ENCODE data around the gene MCRS1.
"Not testable (repeated sequence)": the region's sequence is repeated elsewhere in the genome, so short reads cannot be mapped to it uniquely, and the experiment has no call there.

Gene MCRS1

GRCh38 chr12:49541140-49541861 lies 26.6 kb downstream of the MCRS1 start:
- in situ Hi-C loops (cut with HindIII; ENCODE audit: low pct_unique_long_range_greater_than_20kb, low sequenced_read_pairs), result no loop called here
- DNase-seq (ENCODE audit: low read depth in 1 of 2, low spot score in 1 of 2), result no peak
- TF ChIP-seq JUND (IDR thresholded peaks at IDR 0.05; ENCODE audit: low read depth), result no peak

- in situ Hi-C loops (cut with HindIII; ENCODE audit: low pct_unique_long_range_greater_than_20kb, low sequenced_read_pairs), result no loop called here
- no peak for TF ChIP-seq JUND (IDR thresholded peaks at IDR 0.05; ENCODE audit: low read depth)
- no peak for DNase-seq (ENCODE audit: low read depth in 1 of 2, low spot score in 1 of 2)
Observed at GRCh38 chr12:49540229-49541139, 27.5 kb downstream of the MCRS1 start.

- no peak for DNase-seq (ENCODE audit: low read depth in 1 of 2, low spot score in 1 of 2)
- in situ Hi-C loops (cut with HindIII; ENCODE audit: low pct_unique_long_range_greater_than_20kb, low sequenced_read_pairs), result no loop called here
- TF ChIP-seq JUND (IDR thresholded peaks at IDR 0.05; ENCODE audit: low read depth), result no peak
Observed at GRCh38 chr12:49539406-49540228, 28.3 kb downstream of the MCRS1 start.

GRCh38 chr12:49538510-49539403 lies 29.2 kb downstream of the MCRS1 start, which contains the start of gene KCNH3:
Gene KCNH3 (plus strand): TSS chr12:49539030. CDS start chr12:49539417, 387 bp downstream.
- in situ Hi-C loops (cut with HindIII; ENCODE audit: low pct_unique_long_range_greater_than_20kb, low sequenced_read_pairs), result no loop called here
- DNase-seq (ENCODE audit: low read depth in 1 of 2, low spot score in 1 of 2), result peak; percentile 86 to 98
- no peak for TF ChIP-seq JUND (IDR thresholded peaks at IDR 0.05; ENCODE audit: low read depth)

GRCh38 chr12:49537752-49538509 lies 30.0 kb downstream of the MCRS1 start:
- in situ Hi-C loops (cut with HindIII; ENCODE audit: low pct_unique_long_range_greater_than_20kb, low sequenced_read_pairs), result no loop called here
- peak in 1 of 2 experiments; percentile 44 for DNase-seq (ENCODE audit: low read depth in 1 of 2, low spot score in 1 of 2)
- TF ChIP-seq JUND (IDR thresholded peaks at IDR 0.05; ENCODE audit: low read depth), result no peak

- DNase-seq (ENCODE audit: low read depth in 1 of 2, low spot score in 1 of 2), result no peak
- no peak for TF ChIP-seq JUND (IDR thresholded peaks at IDR 0.05; ENCODE audit: low read depth)
- in situ Hi-C loops (cut with HindIII; ENCODE audit: low pct_unique_long_range_greater_than_20kb, low sequenced_read_pairs), result no loop called here
Observed at GRCh38 chr12:49537231-49537751, 30.7 kb downstream of the MCRS1 start.

GRCh38 chr12:49536526-49537071 lies 31.3 kb downstream of the MCRS1 start:
- in situ Hi-C loops (cut with HindIII; ENCODE audit: low pct_unique_long_range_greater_than_20kb, low sequenced_read_pairs), result no loop called here
- no peak for TF ChIP-seq JUND (IDR thresholded peaks at IDR 0.05; ENCODE audit: low read depth)
- DNase-seq (ENCODE audit: low read depth in 1 of 2, low spot score in 1 of 2), result no peak

- DNase-seq (ENCODE audit: low read depth in 1 of 2, low spot score in 1 of 2), result no peak
- in situ Hi-C loops (cut with HindIII; ENCODE audit: low pct_unique_long_range_greater_than_20kb, low sequenced_read_pairs), result no loop called here
Observed at GRCh38 chr12:49535921-49536525, 31.9 kb downstream of the MCRS1 start.

GRCh38 chr12:49534731-49535278 lies 33.1 kb downstream of the MCRS1 start:
- DNase-seq (ENCODE audit: low read depth in 1 of 2, low spot score in 1 of 2), result no peak
- in situ Hi-C loops (cut with HindIII; ENCODE audit: low pct_unique_long_range_greater_than_20kb, low sequenced_read_pairs), result no loop called here
- no peak for TF ChIP-seq JUND (IDR thresholded peaks at IDR 0.05; ENCODE audit: low read depth)

More at GRCh38 chr12:49535921-49536525, 31.9 kb downstream of the MCRS1 start:
- TF ChIP-seq JUND (IDR thresholded peaks at IDR 0.05; ENCODE audit: low read depth), result no peak

- in situ Hi-C loops (cut with HindIII; ENCODE audit: low pct_unique_long_range_greater_than_20kb, low sequenced_read_pairs), result not testable (repeated sequence)
Observed at GRCh38 chr12:49534122-49534521, 33.8 kb downstream of the MCRS1 start.

More at GRCh38 chr12:49534122-49534521, 33.8 kb downstream of the MCRS1 start:
- DNase-seq (ENCODE audit: low read depth in 1 of 2, low spot score in 1 of 2), result not testable (repeated sequence)

All from T47D (cell line).